Caco-2 (cell line): ENCODE data around the gene NDC80. TPM values are rescaled to one million over a fixed set of nuclear protein-coding genes. Genes with fewer than 3 reads are reported as not detected.

ENCODE experiments used
- BruUV-seq: library from RNA; stranded (reverse); fragments of 400-500 nt; replicated peaks from 2 replicates; lab custom pipeline; 2021; lab: Mats Ljungman, UMichigan
- CTCF ChIA-PET: fragments of 300-600 bp; sonication (Branson Sonifier 250); formaldehyde crosslinking; loops from one replicate; lab custom pipeline; 2022; ENCODE audit warnings: antibody characterized with exemption; lab: Charles Lee
- POLR2A ChIA-PET: fragments of 300-600 bp; sonication (Branson Sonifier 250); formaldehyde crosslinking; loops from one replicate; lab custom pipeline; 2022; ENCODE audit warnings: antibody characterized with exemption; lab: Charles Lee
- DNase-seq, 2 experiments: peaks; one replicate each; pipeline versions ENCODE4 v3.0.0 to v3.0.0-alpha.2; 2020 to 2022
- H3K27me3 ChIP-seq: replicated peaks from 2 replicates; pipeline ENCODE4 v1.6.0; 2011; ENCODE audit warnings: low read length; ENCODE audit not compliant: control insufficient read depth, insufficient read depth
- H3K36me3 ChIP-seq: 2 replicates; pipeline ENCODE4 v1.5.1; 2011; ENCODE audit warnings: low read length; ENCODE audit not compliant: control insufficient read depth, insufficient read depth
- H3K4me1 ChIP-seq: fragments of 250-450 bp; sonication (Bioruptor Pico); 2 replicates; pipeline ENCODE4 v1.5.1; 2020; ENCODE audit warnings: mild to moderate bottlenecking
- H3K4me3 ChIP-seq: 2 replicates; pipeline ENCODE4 v1.5.1; 2011; ENCODE audit warnings: low read depth, mild to moderate bottlenecking, control low read depth, low read length
- H3K9me3 ChIP-seq: fragments of 250-450 bp; sonication (Bioruptor Pico); 2 replicates; pipeline ENCODE4 v1.5.1; 2020; ENCODE audit warnings: mild to moderate bottlenecking, moderate library complexity
- H3K27ac Mint-ChIP-seq: one replicate; pipeline ENCODE4 v1.8.0; 2022; ENCODE audit warnings: mixed read lengths; ENCODE audit not compliant: unreplicated experiment
- H3K27me3 Mint-ChIP-seq: one replicate; pipeline ENCODE4 v1.8.0; 2022; ENCODE audit warnings: mixed read lengths; ENCODE audit not compliant: insufficient read depth, unreplicated experiment
- H3K36me3 Mint-ChIP-seq: one replicate; pipeline ENCODE4 v1.8.0; 2022; ENCODE audit warnings: mild to moderate bottlenecking, mixed read lengths; ENCODE audit not compliant: insufficient read depth, unreplicated experiment
- H3K4me1 Mint-ChIP-seq: one replicate; pipeline ENCODE4 v1.8.0; 2022; ENCODE audit warnings: low read depth, mixed read lengths; ENCODE audit not compliant: unreplicated experiment
- H3K4me3 Mint-ChIP-seq: one replicate; pipeline ENCODE4 v1.8.0; 2022; ENCODE audit warnings: mild to moderate bottlenecking, moderate library complexity, mixed read lengths; ENCODE audit not compliant: unreplicated experiment
- H3K9me3 Mint-ChIP-seq: one replicate; pipeline ENCODE4 v1.8.0; 2022; ENCODE audit warnings: mixed read lengths; ENCODE audit not compliant: unreplicated experiment
- CTCF ChIP-seq, 2 experiments: fragments of 200-600 bp in 1 of 2; IDR thresholded peaks; 1 replicate in 1 of 2; 2 replicates in 1 of 2; pipeline versions ENCODE4 v1.5.1 to v1.8.0; 2011 to 2022; ENCODE audit warnings: antibody characterized with exemption in 1 of 2, control low read depth in 1 of 2, inconsistent platforms in 1 of 2, low read depth in 1 of 2, low read length in 1 of 2, mild to moderate bottlenecking in 1 of 2, moderate library complexity in 1 of 2; ENCODE audit not compliant: insufficient read depth in 1 of 2, severe bottlenecking in 1 of 2, unreplicated experiment in 1 of 2
- intact Hi-C: fragments of 100-400 bp; cut with micrococcal nuclease; formaldehyde crosslinking; loops from one replicate; pipeline ENCODE4 v1.10.0; 2022; ENCODE audit not compliant: unreplicated experiment
- total RNA-seq: library from RNA; stranded (reverse); gene quantifications from 2 replicates; pipeline ENCODE4 v1.2.3, GENCODE V29; 2022

Gene NDC80
- total RNA-seq, 1 experiment from 2014 or later = 52.6 TPM

- Mint-ChIP-seq H3K27ac (no peak overlapping the region), H3K9me3 (no peaks in the 10 kb centered on the region), H3K36me3 (peaks cover 6% of the 10 kb centered on the region), H3K4me3 (no peak overlapping the region), H3K4me1 (no peaks in the 10 kb centered on the region), H3K27me3 (no peaks in the 10 kb centered on the region)
- TF ChIP-seq CTCF (IDR thresholded peaks at IDR 0.05; ENCODE audit: insufficient read depth in 1 of 2, low read depth in 1 of 2, low read length in 1 of 2, severe bottlenecking in 1 of 2, unreplicated experiment in 1 of 2) = no peak
- ChIA-PET POLR2A (no interaction called here), CTCF (interaction anchor here (0.5 to 0.7 kb wide), 2 partner anchors 8 to 10 kb away, joined by 3 to 7 read pairs; no protein-coding TSS in a partner anchor)
- Histone ChIP-seq H3K27me3 (no peaks in the 10 kb centered on the region), H3K9me3 (no peaks in the 10 kb centered on the region), H3K4me1 (no peaks in the 10 kb centered on the region), H3K4me3 (no peak overlapping the region), H3K36me3 (no peaks in the 10 kb centered on the region)
- intact Hi-C loops = no loop called here
- BruUV-seq = no TSS peak
- no peak for DNase-seq
These were observed 38.6 kb upstream of the NDC80 start for GRCh38 chr18:2532797-2533196.

- BruUV-seq = no TSS peak
- H3K9me3 ChIP-seq = no peaks in the 10 kb centered on the region
- ChIA-PET CTCF (no interaction called here), POLR2A (no interaction called here)
- H3K36me3 ChIP-seq = no peaks in the 10 kb centered on the region
- H3K4me3 ChIP-seq = no peak overlapping the region
- no peaks in the 10 kb centered on the region for H3K27me3 ChIP-seq
- Mint-ChIP-seq H3K4me1 (no peaks in the 10 kb centered on the region), H3K4me3 (no peak overlapping the region), H3K9me3 (no peaks in the 10 kb centered on the region), H3K27ac (no peak overlapping the region), H3K27me3 (no peaks in the 10 kb centered on the region), H3K36me3 (peaks cover 11% of the 10 kb centered on the region)
- intact Hi-C loops = no loop called here
- DNase-seq = no peak
- no peak for TF ChIP-seq CTCF (IDR thresholded peaks at IDR 0.05; ENCODE audit: insufficient read depth in 1 of 2, low read depth in 1 of 2, low read length in 1 of 2, severe bottlenecking in 1 of 2, unreplicated experiment in 1 of 2)
- no peaks in the 10 kb centered on the region for H3K4me1 ChIP-seq
These were observed 36.5 kb upstream of the NDC80 start for GRCh38 chr18:2534906-2535305.

GRCh38 chr18:2535419-2535910 lies 35.9 kb upstream of the NDC80 start:
- Histone ChIP-seq H3K4me3 (no peak overlapping the region), H3K36me3 (no peaks in the 10 kb centered on the region), H3K4me1 (no peaks in the 10 kb centered on the region), H3K27me3 (no peaks in the 10 kb centered on the region), H3K9me3 (no peaks in the 10 kb centered on the region)
- Mint-ChIP-seq H3K4me3 (no peak overlapping the region), H3K36me3 (peaks cover 11% of the 10 kb centered on the region), H3K27ac (no peak overlapping the region), H3K27me3 (no peaks in the 10 kb centered on the region), H3K9me3 (no peaks in the 10 kb centered on the region), H3K4me1 (no peaks in the 10 kb centered on the region)
- POLR2A ChIA-PET = no interaction called here
- TF ChIP-seq CTCF (IDR thresholded peaks at IDR 0.05; ENCODE audit: insufficient read depth in 1 of 2, low read depth in 1 of 2, low read length in 1 of 2, severe bottlenecking in 1 of 2, unreplicated experiment in 1 of 2) = no peak
- DNase-seq = no peak
- BruUV-seq = no TSS peak
- intact Hi-C loops = no loop called here
- CTCF ChIA-PET = no interaction called here
